ENCODE results near the gene SDK1.
"Not testable (repeated sequence)": the region's sequence is repeated elsewhere in the genome, so short reads cannot be mapped to it uniquely, and the experiment has no call there.

SDK1 gene

GRCh38 chr7:3683546-3684539, 382.8 kb downstream of the SDK1 start:
- DNase-seq, result no peak

GRCh38 chr7:3688071-3688470, 387.0 kb downstream of the SDK1 start:
- DNase-seq, result no peak

- DNase-seq, result no peak
Observed at GRCh38 chr7:3688842-3689241, 387.8 kb downstream of the SDK1 start.

- no peak for DNase-seq
Observed at GRCh38 chr7:3691478-3692158, 390.6 kb downstream of the SDK1 start.

- DNase-seq, result no peak
Observed at GRCh38 chr7:3695602-3696001, 394.6 kb downstream of the SDK1 start.

- DNase-seq, result no peak
Observed at GRCh38 chr7:3696113-3696512, 395.1 kb downstream of the SDK1 start.

GRCh38 chr7:3697472-3697871, 396.4 kb downstream of the SDK1 start:
- DNase-seq, result no peak

GRCh38 chr7:3705258-3705657, 404.2 kb downstream of the SDK1 start:
- DNase-seq, result no peak

GRCh38 chr7:3706091-3706490, 405.0 kb downstream of the SDK1 start:
- DNase-seq, result not testable (repeated sequence)

GRCh38 chr7:3710122-3710521, 409.1 kb downstream of the SDK1 start:
- no peak for DNase-seq

- DNase-seq, result no peak
Observed at GRCh38 chr7:3710531-3710930, 409.5 kb downstream of the SDK1 start.

- no peak for DNase-seq
Observed at GRCh38 chr7:3712841-3713240, 411.8 kb downstream of the SDK1 start.

- DNase-seq, result no peak
Observed at GRCh38 chr7:3721422-3721821, 420.4 kb downstream of the SDK1 start.

- DNase-seq, result no peak
Observed at GRCh38 chr7:3722396-3722922, 421.4 kb downstream of the SDK1 start.

- no peak for DNase-seq
Observed at GRCh38 chr7:3725155-3726059, 424.4 kb downstream of the SDK1 start.

- no peak for DNase-seq
Observed at GRCh38 chr7:3730276-3730675, 429.2 kb downstream of the SDK1 start.

- DNase-seq, result no peak
Observed at GRCh38 chr7:3732395-3733005, 431.4 kb downstream of the SDK1 start.

- DNase-seq, result no peak
Observed at GRCh38 chr7:3733541-3734140, 432.6 kb downstream of the SDK1 start.

- DNase-seq, result no peak
Observed at GRCh38 chr7:3738964-3739363, 437.9 kb downstream of the SDK1 start.

- no peak for DNase-seq
Observed at GRCh38 chr7:3739983-3740382, 438.9 kb downstream of the SDK1 start.

GRCh38 chr7:3747467-3747866, 446.4 kb downstream of the SDK1 start:
- DNase-seq, result no peak

- no peak for DNase-seq
Observed at GRCh38 chr7:3748389-3748788, 447.3 kb downstream of the SDK1 start.
